Glomerular visceral epithelial cell (primary cell): ENCODE results near the gene CD320.
"Not testable (repeated sequence)": the region's sequence is repeated elsewhere in the genome, so short reads cannot be mapped to it uniquely, and the experiment has no call there.

Experiments used
- DNase-seq: peaks from one replicate; pipeline ENCODE4 v3.0.0-alpha.2; 2016; ENCODE audit errors: extremely low spot score

Gene CD320

GRCh38 chr19:8310342-8311055, 2.3 kb upstream of the CD320 start:
- DNase-seq, result no peak

- DNase-seq, result no peak
Measured at GRCh38 chr19:8308891-8309291, 733 bp upstream of the CD320 start.

- no peak for DNase-seq
Measured at GRCh38 chr19:8307400-8307964, 676 bp downstream of the CD320 start.

- DNase-seq, result no peak
Measured at GRCh38 chr19:8306235-8307054, 1.7 kb downstream of the CD320 start.

GRCh38 chr19:8305798-8306197, 2.4 kb downstream of the CD320 start:
- no peak for DNase-seq

GRCh38 chr19:8304841-8305621, 3.1 kb downstream of the CD320 start:
- no peak for DNase-seq

GRCh38 chr19:8302734-8303133, 5.4 kb downstream of the CD320 start:
- DNase-seq, result no peak

GRCh38 chr19:8302357-8302691, 5.8 kb downstream of the CD320 start:
- DNase-seq, result no peak

GRCh38 chr19:8291337-8291736, 16.8 kb downstream of the CD320 start:
- not testable (repeated sequence) for DNase-seq

GRCh38 chr19:8276508-8276907, 31.6 kb downstream of the CD320 start:
- DNase-seq, result not testable (repeated sequence)

GRCh38 chr19:8269724-8270123, 38.4 kb downstream of the CD320 start:
- no peak for DNase-seq

- no peak for DNase-seq
Measured at GRCh38 chr19:8265872-8266271, 42.3 kb downstream of the CD320 start.

GRCh38 chr19:8264248-8264647, 43.9 kb downstream of the CD320 start:
- DNase-seq, result not testable (repeated sequence)

- DNase-seq, result no peak
Measured at GRCh38 chr19:8262431-8262830, 45.7 kb downstream of the CD320 start.

GRCh38 chr19:8261881-8262280, 46.3 kb downstream of the CD320 start:
- no peak for DNase-seq

- no peak for DNase-seq
Measured at GRCh38 chr19:8261347-8261746, 46.8 kb downstream of the CD320 start.

GRCh38 chr19:8259922-8260247, 48.3 kb downstream of the CD320 start:
- no peak for DNase-seq

GRCh38 chr19:8259142-8259921, 48.8 kb downstream of the CD320 start:
- DNase-seq, result no peak

GRCh38 chr19:8257052-8257443, 51.1 kb downstream of the CD320 start:
- no peak for DNase-seq

GRCh38 chr19:8256276-8257051, 51.7 kb downstream of the CD320 start:
- DNase-seq, result no peak
